Adrenal gland (tissue), 12 donors: ENCODE results near the gene DLG4. TPM values are rescaled to one million over a fixed set of nuclear protein-coding genes. Genes with fewer than 3 reads are reported as not detected.
A peak's percentile ranks its signal among the peaks of the same experiment; 100 is the strongest.

Experiments used
- DNase-seq, 7 donors: peaks; one replicate each; pipeline ENCODE4 v3.0.0-alpha.2; 2019 to 2020
- H3K27ac ChIP-seq, 5 donors: fragments of 200-600 bp; sonication (generic) in 4 of 5; 1 replicate in 3 of 5; 2 replicates in 2 of 5; pipeline versions ENCODE4 v1.5.1 to v1.8.0; 2016 to 2020; ENCODE audit warnings: mild to moderate bottlenecking in 1 of 5
- H3K27me3 ChIP-seq: fragments of 200-600 bp; 2 replicates; pipeline ENCODE4 v1.8.0; 2021
- H3K36me3 ChIP-seq, 2 donors: fragments of 200-600 bp; replicated peaks in 1 of 2; 1 replicate in 1 of 2; 2 replicates in 1 of 2; pipeline versions ENCODE4 v1.5.1 to v1.8.0; 2018 to 2022
- H3K4me1 ChIP-seq, 2 donors: fragments of 200-600 bp; replicated peaks in 1 of 2; 1 replicate in 1 of 2; 2 replicates in 1 of 2; pipeline versions ENCODE4 v1.5.1 to v1.8.0; 2018 to 2021
- H3K4me3 ChIP-seq, 4 donors: fragments of 200-600 bp; sonication (generic) in 3 of 4; one replicate each; pipeline ENCODE4 v1.5.1; 2016 to 2018
- H3K9me3 ChIP-seq, 3 donors: fragments of 200-600 bp; sonication (generic) in 1 of 3; replicated peaks in 1 of 3; 1 replicate in 2 of 3; 2 replicates in 1 of 3; pipeline versions ENCODE4 v1.5.1 to v1.8.0; 2016 to 2021
- CTCF ChIP-seq, 6 experiments: fragments of 450-650 bp in 4 of 6; fragments of 200-600 bp in 2 of 6; sonication (generic) in 1 of 6; IDR thresholded peaks; 1 replicate in 5 of 6; 2 replicates in 1 of 6; pipeline versions ENCODE4 v1.5.1 to v1.8.0; 2016 to 2021; ENCODE audit warnings: antibody characterized with exemption in 6 of 6, mild to moderate bottlenecking in 2 of 6, moderate library complexity in 1 of 6
- POLR2A ChIP-seq, 2 donors: fragments of 450-650 bp; IDR thresholded peaks; one replicate each; pipeline ENCODE4 v1.6.1; 2017; ENCODE audit warnings: antibody characterized with exemption in 2 of 2, mild to moderate bottlenecking in 2 of 2, moderate library complexity in 1 of 2
- WGBS, 4 donors: extraction: QIAGEN DNeasy Blood & Tissue Kit in 2 of 4; methylation state at CpG; one replicate each; pipeline versions ENCODE4 v1.1.5 to v1.1.7; 2013 to 2017; 5-methylcytosine and 5-hydroxymethylcytosine counted together
- intact Hi-C, 2 donors: fragments of 100-400 bp; cut with DNase I; formaldehyde crosslinking; loops; one replicate each; pipeline versions ENCODE4 v1.14.1 to v1.15.0; 2022 to 2023
- polyA plus RNA-seq, 3 donors: library from polyadenylated mRNA; stranded (reverse); fragments of 200-250 nt in 2 of 3; fragments of 350-450 nt in 1 of 3; fragmentation: Illumina TruSeq in 1 of 3; extraction: RNeasy Lipid Tissue Mini Kit (QIAGEN cat#74804) in 1 of 3; gene quantifications; one replicate each; pipeline ENCODE4 v1.2.3, GENCODE V29; 2013 to 2014
- total RNA-seq, 9 donors: library from RNA; depleted of rRNA in 4 of 9; stranded (reverse); fragments of >200 nt in 4 of 9; fragments of 120-200 nt in 1 of 9; fragmentation: NEBNext Ultra II Directional in 1 of 9; extraction: Animal tissue kit (Norgen Biotek cat#: 25700) in 1 of 9; gene quantifications; one replicate each; pipeline versions ENCODE4 v1.1.0 to v1.2.4, GENCODE V29; 2013 to 2023
- donor health status: healthy with polysubstance abuse.
- donor health status: Bipolar disorder and iron deficiency.
- donor health status: DM: yes; HTN: yes; CAD: no.
- donor health status: DM: no; HTN: no; CAD: no.
- donor health status: DM: no; HTN: no; CAD: no.
- donor health status: DM: yes; HTN: yes; CAD: no.

The DLG4 gene
- total and polyA plus RNA-seq, 12 donors, result 14.1 to 172 (median 30.5) TPM

GRCh38 chr17:7218758-7219157 lies 878 bp downstream of the DLG4 start:
- Histone ChIP-seq H3K27me3 (no peaks in the 10 kb centered on the region), H3K27ac (peak overlapping the region in 2 of 5 donors; percentile 99 to 100), H3K36me3 (peaks cover 0 to 20% of the 10 kb centered on the region in 2 donors), H3K9me3 (no peaks in the 10 kb centered on the region), H3K4me3 (no peak overlapping the region), H3K4me1 (peaks cover 45 to 78% of the 10 kb centered on the region in 2 donors)
- WGBS, 4 donors, result 69 to 82% (median 80%) methylated on average over 6 of the region's 6 CpGs
- intact Hi-C loops, result no loop called here
- DNase-seq, result peak in 2 of 7 donors; percentile 27 to 39
- TF ChIP-seq CTCF (IDR thresholded peaks at IDR 0.05), result no peak
- no peak for TF ChIP-seq POLR2A (IDR thresholded peaks at IDR 0.05)

- intact Hi-C loops, result no loop called here
- peaks cover 0 to 14% of the 10 kb centered on the region in 2 donors for H3K36me3 ChIP-seq
- no peaks in the 10 kb centered on the region for H3K27me3 ChIP-seq
- H3K4me3 ChIP-seq, result peak overlapping the region in 1 of 4 donors; percentile 65
- H3K4me1 ChIP-seq, result peaks cover 45 to 75% of the 10 kb centered on the region in 2 donors
- TF ChIP-seq CTCF (IDR thresholded peaks at IDR 0.05) (no peak), POLR2A (IDR thresholded peaks at IDR 0.05) (no peak)
- 64 to 81% (median 68%) methylated on average over 2 to 6 of the region's 6 CpGs for WGBS, 4 donors
- peak overlapping the region in 2 of 5 donors; percentile 72 to 100 for H3K27ac ChIP-seq
- peak in 2 of 7 donors; percentile 32 to 46 for DNase-seq
- no peaks in the 10 kb centered on the region for H3K9me3 ChIP-seq
Measured at GRCh38 chr17:7218166-7218565, 1.5 kb downstream of the DLG4 start.

GRCh38 chr17:7217113-7217987 lies 2.3 kb downstream of the DLG4 start:
- Histone ChIP-seq H3K4me3 (peak overlapping the region in 3 of 4 donors; percentile 25 to 65 (median 29)), H3K27ac (peak overlapping the region in 3 of 5 donors; percentile 10 to 100 (median 72)), H3K27me3 (no peaks in the 10 kb centered on the region), H3K36me3 (peaks cover 0 to 6% of the 10 kb centered on the region in 2 donors), H3K4me1 (peaks cover 45 to 69% of the 10 kb centered on the region in 2 donors), H3K9me3 (no peaks in the 10 kb centered on the region)
- DNase-seq, result peak; percentile 70 to 90 (median 82)
- WGBS, 4 donors, result 1 to 3% (median 1%) methylated on average over 15 to 32 of the region's 32 CpGs
- intact Hi-C loops, result no loop called here
- TF ChIP-seq CTCF (IDR thresholded peaks at IDR 0.05) (no peak), POLR2A (IDR thresholded peaks at IDR 0.05) (no peak)

- H3K4me3 ChIP-seq, result peak overlapping the region in 3 of 4 donors; percentile 25 to 65 (median 29)
- TF ChIP-seq POLR2A (IDR thresholded peaks at IDR 0.05) (no peak), CTCF (IDR thresholded peaks at IDR 0.05) (no peak)
- H3K4me1 ChIP-seq, result peaks cover 39 to 60% of the 10 kb centered on the region in 2 donors
- intact Hi-C loops, result no loop called here
- no peaks in the 10 kb centered on the region for H3K9me3 ChIP-seq
- peak in 2 of 7 donors; percentile 32 to 35 for DNase-seq
- H3K36me3 ChIP-seq, result no peaks in the 10 kb centered on the region
- 10 to 15% (median 12%) methylated on average over 7 of the region's 7 CpGs for WGBS, 4 donors
- no peaks in the 10 kb centered on the region for H3K27me3 ChIP-seq
- peak overlapping the region in 2 of 5 donors; percentile 72 to 100 for H3K27ac ChIP-seq
Measured at GRCh38 chr17:7216242-7217112, 3.2 kb downstream of the DLG4 start.
